Astrocyte (in vitro differentiated cells and primary cell): ENCODE measurements around the gene HSD17B11. TPM values are rescaled to one million over a fixed set of nuclear protein-coding genes. Genes with fewer than 3 reads are reported as not detected.

Experiments used
- DNase-seq: peaks from one replicate; pipeline ENCODE4 v3.0.0-alpha.2; 2010; ENCODE audit warnings: low read depth
- FAIRE-seq: peaks from 2 replicates; lab custom pipeline; 2011; peaks lifted over from hg19 to GRCh38; lab: Jason Lieb, UNC
- H2AFZ ChIP-seq: 2 replicates; pipeline ENCODE4 v1.6.0; 2012; ENCODE audit warnings: low read depth, low read length, inconsistent platforms
- H3K27ac ChIP-seq: 2 replicates; pipeline ENCODE4 v1.5.1; 2011; ENCODE audit warnings: low read depth, low read length, inconsistent platforms
- H3K27me3 ChIP-seq: 2 replicates; pipeline ENCODE4 v1.6.0; 2011; ENCODE audit warnings: low read length, inconsistent platforms; ENCODE audit not compliant: insufficient read depth
- H3K36me3 ChIP-seq: 2 replicates; pipeline ENCODE4 v1.5.1; 2011; ENCODE audit warnings: low read length, inconsistent platforms; ENCODE audit not compliant: insufficient read depth
- H3K4me1 ChIP-seq: 2 replicates; pipeline ENCODE4 v1.5.1; 2011; ENCODE audit warnings: low read length, inconsistent platforms; ENCODE audit not compliant: insufficient read depth
- H3K4me2 ChIP-seq: 2 replicates; pipeline ENCODE4 v1.6.0; 2012; ENCODE audit warnings: low read length, inconsistent platforms
- H3K4me3 ChIP-seq: 2 replicates; pipeline ENCODE4 v1.5.1; 2011; ENCODE audit warnings: low read depth, mild to moderate bottlenecking, low read length, inconsistent platforms; ENCODE audit not compliant: insufficient read depth
- H3K79me2 ChIP-seq: 2 replicates; pipeline ENCODE4 v1.6.0; 2012; ENCODE audit warnings: mild to moderate bottlenecking, low read length, inconsistent platforms; ENCODE audit not compliant: insufficient read depth
- H3K9ac ChIP-seq: 2 replicates; pipeline ENCODE4 v1.6.0; 2012; ENCODE audit warnings: mild to moderate bottlenecking, low read length, inconsistent platforms
- H3K9me3 ChIP-seq: 2 replicates; pipeline ENCODE4 v1.5.1; 2012; ENCODE audit warnings: low read depth, mild to moderate bottlenecking, low read length, inconsistent platforms; ENCODE audit not compliant: insufficient read depth
- H4K20me1 ChIP-seq: 2 replicates; pipeline ENCODE4 v1.6.0; 2012; ENCODE audit warnings: low read length, inconsistent platforms; ENCODE audit not compliant: insufficient read depth
- H3K27ac Mint-ChIP-seq: one replicate; pipeline ENCODE4 v1.8.0; 2021; ENCODE audit warnings: mild to moderate bottlenecking, mixed read lengths; ENCODE audit not compliant: unreplicated experiment
- H3K27me3 Mint-ChIP-seq: one replicate; pipeline ENCODE4 v1.8.0; 2021; ENCODE audit warnings: low read depth, mixed read lengths; ENCODE audit not compliant: unreplicated experiment
- H3K36me3 Mint-ChIP-seq: one replicate; pipeline ENCODE4 v1.8.0; 2021; ENCODE audit warnings: low read depth, mixed read lengths; ENCODE audit not compliant: unreplicated experiment
- H3K4me1 Mint-ChIP-seq: one replicate; pipeline ENCODE4 v1.8.0; 2021; ENCODE audit warnings: low read depth, mixed read lengths; ENCODE audit not compliant: unreplicated experiment
- H3K4me3 Mint-ChIP-seq: one replicate; pipeline ENCODE4 v1.8.0; 2021; ENCODE audit warnings: mild to moderate bottlenecking, moderate library complexity, mixed read lengths; ENCODE audit not compliant: unreplicated experiment
- H3K9me3 Mint-ChIP-seq: one replicate; pipeline ENCODE4 v1.8.0; 2021; ENCODE audit warnings: mild to moderate bottlenecking, mixed read lengths; ENCODE audit not compliant: unreplicated experiment
- EZH2 ChIP-seq: IDR thresholded peaks from 2 replicates; pipeline ENCODE4 v1.6.1; 2012; ENCODE audit warnings: mild to moderate bottlenecking, low read length, inconsistent platforms; ENCODE audit not compliant: insufficient read depth
- total RNA-seq: library from RNA; stranded (reverse); gene quantifications from 2 replicates; pipeline ENCODE4 v1.2.1, GENCODE V29; 2021
- TF ChIP-seq, protein P1 (sequence below): IDR thresholded peaks from 2 replicates; pipeline ENCODE4 v1.5.1; 2011; ENCODE audit warnings: low read depth, mild to moderate bottlenecking, inconsistent platforms, low read length, moderate library complexity; ENCODE audit not compliant: insufficient read depth

Gene HSD17B11
- total RNA-seq, 1 donor from 2014 or later: 34.0 TPM

DNA sequence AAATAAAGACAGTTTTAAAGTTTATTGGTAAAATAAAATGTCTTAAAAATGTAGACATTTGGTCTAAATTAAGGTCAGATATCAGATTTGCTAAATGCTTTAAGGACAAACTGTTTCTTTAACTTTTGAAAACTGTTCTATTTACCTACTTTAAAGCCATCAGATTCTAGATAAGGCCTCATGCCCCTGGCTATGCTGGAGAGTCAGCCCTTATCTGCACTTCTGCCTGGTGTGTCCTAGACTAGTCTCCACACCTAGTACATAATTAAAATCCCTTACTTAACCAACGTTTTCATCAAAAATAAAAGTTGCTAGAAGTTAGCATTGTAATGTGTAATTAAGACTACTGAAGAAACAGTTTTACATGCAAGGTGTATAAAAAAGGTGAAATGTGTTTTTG, 25.6 kb downstream of the HSD17B11 start:
- Histone ChIP-seq H4K20me1 (no peaks in the 10 kb centered on the region), H3K27ac (no peak overlapping the region), H3K4me1 (no peaks in the 10 kb centered on the region), H3K4me3 (no peak overlapping the region), H3K9me3 (no peaks in the 10 kb centered on the region), H3K4me2 (no peak overlapping the region), H2AFZ (no peak overlapping the region), H3K79me2 (no peaks in the 10 kb centered on the region), H3K9ac (no peak overlapping the region), H3K27me3 (no peaks in the 10 kb centered on the region), H3K36me3 (peaks cover 3% of the 10 kb centered on the region)
- Mint-ChIP-seq H3K4me1 (no peaks in the 10 kb centered on the region), H3K27me3 (no peaks in the 10 kb centered on the region), H3K4me3 (no peak overlapping the region), H3K36me3 (peaks cover 8% of the 10 kb centered on the region), H3K9me3 (no peaks in the 10 kb centered on the region), H3K27ac (no peak overlapping the region)
- no peak for FAIRE-seq
- DNase-seq: no peak
- TF ChIP-seq, protein P1, sequence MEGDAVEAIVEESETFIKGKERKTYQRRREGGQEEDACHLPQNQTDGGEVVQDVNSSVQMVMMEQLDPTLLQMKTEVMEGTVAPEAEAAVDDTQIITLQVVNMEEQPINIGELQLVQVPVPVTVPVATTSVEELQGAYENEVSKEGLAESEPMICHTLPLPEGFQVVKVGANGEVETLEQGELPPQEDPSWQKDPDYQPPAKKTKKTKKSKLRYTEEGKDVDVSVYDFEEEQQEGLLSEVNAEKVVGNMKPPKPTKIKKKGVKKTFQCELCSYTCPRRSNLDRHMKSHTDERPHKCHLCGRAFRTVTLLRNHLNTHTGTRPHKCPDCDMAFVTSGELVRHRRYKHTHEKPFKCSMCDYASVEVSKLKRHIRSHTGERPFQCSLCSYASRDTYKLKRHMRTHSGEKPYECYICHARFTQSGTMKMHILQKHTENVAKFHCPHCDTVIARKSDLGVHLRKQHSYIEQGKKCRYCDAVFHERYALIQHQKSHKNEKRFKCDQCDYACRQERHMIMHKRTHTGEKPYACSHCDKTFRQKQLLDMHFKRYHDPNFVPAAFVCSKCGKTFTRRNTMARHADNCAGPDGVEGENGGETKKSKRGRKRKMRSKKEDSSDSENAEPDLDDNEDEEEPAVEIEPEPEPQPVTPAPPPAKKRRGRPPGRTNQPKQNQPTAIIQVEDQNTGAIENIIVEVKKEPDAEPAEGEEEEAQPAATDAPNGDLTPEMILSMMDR: no peak
- TF ChIP-seq EZH2: no peak

DNA sequence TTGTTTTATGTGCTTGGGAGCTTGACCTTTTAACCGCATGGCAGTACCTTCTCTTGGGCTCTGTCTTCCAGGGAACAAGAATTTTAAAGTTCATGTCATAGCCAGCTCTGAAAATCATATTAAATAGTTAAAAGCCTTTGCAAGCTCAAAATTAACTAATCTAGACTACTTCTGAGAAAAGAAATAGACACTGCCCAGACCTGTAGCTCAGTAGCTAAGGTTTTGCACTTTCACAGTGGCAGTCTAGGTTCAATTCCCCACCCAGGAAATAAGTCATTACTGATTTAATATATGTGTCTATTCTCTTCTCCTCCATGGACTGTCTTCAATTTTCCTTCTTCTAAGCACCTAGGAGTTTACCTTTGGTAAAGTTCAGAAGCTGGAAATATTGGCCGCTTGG, 27.4 kb downstream of the HSD17B11 start:
- FAIRE-seq (no peak), DNase-seq (no peak)
- Histone ChIP-seq H3K27ac (no peak overlapping the region), H3K9me3 (no peaks in the 10 kb centered on the region), H3K27me3 (no peaks in the 10 kb centered on the region), H3K36me3 (peaks cover 3% of the 10 kb centered on the region), H4K20me1 (no peaks in the 10 kb centered on the region), H3K9ac (no peak overlapping the region), H3K4me3 (no peak overlapping the region), H3K4me1 (no peaks in the 10 kb centered on the region), H3K4me2 (no peak overlapping the region), H3K79me2 (no peaks in the 10 kb centered on the region), H2AFZ (no peak overlapping the region)
- H3K4me3 Mint-ChIP-seq: no peak overlapping the region
- H3K4me1 Mint-ChIP-seq: no peaks in the 10 kb centered on the region
- H3K27me3 Mint-ChIP-seq: no peaks in the 10 kb centered on the region
- TF ChIP-seq EZH2: no peak
- TF ChIP-seq, protein P1: no peak
- H3K36me3 Mint-ChIP-seq: peaks cover 7% of the 10 kb centered on the region
- H3K27ac Mint-ChIP-seq: no peak overlapping the region
- H3K9me3 Mint-ChIP-seq: no peaks in the 10 kb centered on the region

DNA sequence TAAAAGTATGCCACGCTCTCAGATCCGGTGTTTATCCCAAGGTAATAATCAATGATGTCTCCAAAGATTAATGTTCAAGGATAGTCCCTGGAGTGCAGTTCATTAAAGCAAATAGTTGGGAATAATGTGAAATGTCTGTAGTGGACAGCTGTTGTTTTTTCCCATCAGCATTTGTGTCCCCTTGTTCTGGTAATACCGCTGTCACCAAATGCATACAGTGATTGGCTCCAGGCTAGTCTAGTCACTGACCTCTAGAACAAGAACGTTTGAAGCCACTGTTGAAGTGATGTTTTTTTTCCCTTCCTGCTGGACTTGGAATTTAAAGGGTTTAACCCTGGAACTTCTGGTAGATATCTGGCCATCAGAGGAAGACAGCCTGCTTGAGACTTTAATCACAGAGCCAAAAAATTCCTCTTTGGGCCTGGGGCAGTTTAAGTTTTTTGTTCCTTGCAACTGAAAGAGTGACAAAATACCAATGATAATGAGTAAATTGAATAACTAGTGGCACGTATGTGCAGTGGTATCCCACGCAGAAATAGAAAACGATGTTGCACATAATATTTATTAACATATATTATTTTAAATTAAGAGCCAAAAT, 30.6 kb downstream of the HSD17B11 start:
- Mint-ChIP-seq H3K36me3 (peaks cover 5% of the 10 kb centered on the region), H3K27ac (no peak overlapping the region), H3K9me3 (no peaks in the 10 kb centered on the region), H3K4me3 (no peak overlapping the region), H3K27me3 (no peaks in the 10 kb centered on the region), H3K4me1 (no peaks in the 10 kb centered on the region)
- DNase-seq: no peak
- Histone ChIP-seq H3K27ac (no peak overlapping the region), H3K9me3 (no peaks in the 10 kb centered on the region), H3K79me2 (no peaks in the 10 kb centered on the region), H3K9ac (no peak overlapping the region), H4K20me1 (no peaks in the 10 kb centered on the region), H3K27me3 (no peaks in the 10 kb centered on the region), H3K4me2 (no peak overlapping the region), H2AFZ (no peak overlapping the region), H3K36me3 (no peaks in the 10 kb centered on the region), H3K4me3 (no peak overlapping the region), H3K4me1 (no peaks in the 10 kb centered on the region)
- FAIRE-seq: no peak
- TF ChIP-seq, protein P1: no peak
- TF ChIP-seq EZH2: no peak
